GM21737 (cell line): ENCODE results near the gene C1QTNF8.

Experiments used
- ATAC-seq: cut with Tn5 transposase; IDR thresholded peaks from one replicate; pipeline ENCODE4 v1.9.1; 2021; ENCODE audit warnings: mild to moderate bottlenecking, moderate library complexity; ENCODE audit not compliant: unreplicated experiment

Gene C1QTNF8

GRCh38 chr16:1065469-1066128 lies 30.4 kb downstream of the C1QTNF8 start:
- no peak for ATAC-seq

GRCh38 chr16:1063728-1064127 lies 32.3 kb downstream of the C1QTNF8 start:
- no peak for ATAC-seq

DNA sequence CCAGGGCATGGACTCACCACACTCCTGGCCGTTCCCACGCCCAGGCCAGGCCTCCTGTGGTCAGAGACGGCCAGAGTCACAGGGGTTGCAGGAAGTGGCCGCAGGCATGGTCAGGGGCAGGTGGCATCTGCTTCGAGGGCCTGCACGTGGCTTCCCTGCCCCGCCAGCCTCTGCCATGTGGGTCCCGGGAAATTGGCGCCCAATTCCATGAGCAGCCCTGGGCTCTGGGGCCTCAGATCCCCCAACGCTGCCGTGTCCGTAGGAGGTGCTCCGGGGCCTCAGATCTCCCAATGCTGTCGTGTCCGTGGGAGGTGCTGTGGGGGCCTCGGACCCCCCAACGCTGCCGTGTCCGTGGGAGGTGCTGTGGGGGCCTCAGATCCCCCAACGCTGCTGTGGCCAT lies 33.1 kb downstream of the C1QTNF8 start:
- no peak for ATAC-seq

DNA sequence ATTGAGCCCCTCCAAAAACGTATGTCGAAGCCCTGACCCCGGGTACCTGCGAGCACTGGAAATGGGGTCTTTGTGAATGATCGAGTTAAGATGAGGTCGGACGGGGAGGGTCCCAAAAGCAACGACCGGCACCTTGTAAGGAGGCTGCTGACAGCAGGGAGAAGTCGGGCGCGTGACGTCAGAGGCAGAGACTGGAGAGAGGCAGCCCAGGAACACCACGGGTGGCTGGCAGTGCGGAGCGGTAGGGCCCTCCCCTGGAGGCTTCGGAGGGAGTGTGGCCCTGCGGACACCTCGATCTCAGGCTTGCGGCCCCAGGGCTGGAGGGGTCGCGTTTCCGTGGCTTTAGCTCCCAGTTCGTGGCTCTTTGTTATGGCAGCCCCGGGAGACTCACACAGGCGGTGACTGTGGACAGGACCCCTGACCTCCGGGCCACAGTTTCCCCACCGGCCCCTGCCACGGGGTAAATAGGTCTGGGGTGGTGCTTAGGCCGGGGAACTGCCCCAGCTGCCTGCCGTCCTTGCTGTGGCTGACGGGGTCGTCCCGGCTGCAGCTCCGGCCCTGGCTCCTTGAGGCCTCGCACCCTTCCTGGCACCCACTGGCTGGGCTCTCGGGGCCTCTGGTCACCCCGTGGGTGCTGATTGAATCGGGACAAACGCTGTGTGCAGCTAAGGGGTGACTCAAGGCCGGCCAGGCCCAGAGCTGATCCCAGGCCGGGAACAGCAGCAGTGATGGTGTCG lies 34.1 kb downstream of the C1QTNF8 start:
- ATAC-seq: no peak

DNA sequence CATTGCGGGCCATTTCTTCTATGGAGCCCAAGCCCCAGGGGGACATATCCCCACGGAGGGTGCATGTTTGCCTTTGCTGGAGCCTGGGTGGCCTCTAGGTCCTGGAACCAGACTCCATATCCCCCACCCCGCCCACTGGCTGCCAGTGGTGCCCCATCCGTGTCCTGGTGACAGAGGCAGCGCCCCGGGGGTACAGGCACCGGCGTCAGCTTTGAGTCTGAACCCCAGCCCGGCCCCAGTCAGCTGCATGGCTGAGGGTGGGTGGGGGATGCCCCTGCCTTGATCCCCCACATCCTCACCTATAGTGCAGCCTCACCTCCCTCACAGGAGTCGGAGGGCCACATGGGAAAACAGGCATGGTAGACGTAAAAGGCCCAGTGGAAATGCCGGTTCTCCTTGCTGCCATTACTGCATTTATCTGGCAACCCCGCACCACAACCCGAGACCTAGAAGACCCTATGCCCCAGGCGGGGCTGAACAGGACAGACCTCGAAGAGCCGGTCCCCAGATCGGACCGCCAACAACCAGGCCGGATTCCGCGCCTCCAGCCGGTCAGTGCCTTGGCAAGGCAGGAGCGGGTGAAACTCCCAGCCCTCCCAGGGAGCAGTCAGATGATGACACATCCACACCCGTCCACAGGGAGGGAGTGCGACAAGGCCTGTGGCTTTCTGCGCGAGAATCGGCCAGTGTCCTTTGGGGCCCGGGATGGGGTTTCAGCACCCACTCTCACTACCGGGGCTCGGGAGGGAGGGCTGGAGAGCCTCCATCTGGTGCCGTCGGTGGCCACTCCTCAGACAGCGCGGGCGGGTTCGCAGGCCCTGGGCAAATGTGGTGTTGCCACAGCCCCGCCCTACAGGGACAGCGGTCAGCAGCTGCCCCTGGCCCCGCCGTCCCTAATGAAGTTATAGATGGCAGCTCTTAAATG lies 35.4 kb downstream of the C1QTNF8 start:
- no peak for ATAC-seq

DNA sequence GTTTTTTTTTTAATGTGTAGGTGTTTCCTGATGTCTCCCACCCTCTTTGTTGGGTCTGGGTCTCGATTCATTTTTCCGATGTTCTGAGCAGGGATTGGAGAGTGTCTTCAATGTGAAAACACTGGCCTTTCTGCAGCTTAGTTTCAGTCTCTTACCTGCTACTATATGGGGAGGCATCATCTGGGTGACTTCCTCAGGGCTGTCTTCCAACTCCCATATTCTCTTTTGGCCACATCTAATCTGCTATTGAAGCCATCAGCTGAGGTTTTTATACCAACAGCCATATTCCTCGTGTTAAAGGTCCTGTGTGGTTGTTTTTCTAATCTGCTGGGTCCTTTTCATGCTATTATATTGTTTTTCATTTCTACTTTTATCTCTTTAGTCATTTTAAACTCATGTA lies 36.7 kb downstream of the C1QTNF8 start:
- no peak for ATAC-seq

DNA sequence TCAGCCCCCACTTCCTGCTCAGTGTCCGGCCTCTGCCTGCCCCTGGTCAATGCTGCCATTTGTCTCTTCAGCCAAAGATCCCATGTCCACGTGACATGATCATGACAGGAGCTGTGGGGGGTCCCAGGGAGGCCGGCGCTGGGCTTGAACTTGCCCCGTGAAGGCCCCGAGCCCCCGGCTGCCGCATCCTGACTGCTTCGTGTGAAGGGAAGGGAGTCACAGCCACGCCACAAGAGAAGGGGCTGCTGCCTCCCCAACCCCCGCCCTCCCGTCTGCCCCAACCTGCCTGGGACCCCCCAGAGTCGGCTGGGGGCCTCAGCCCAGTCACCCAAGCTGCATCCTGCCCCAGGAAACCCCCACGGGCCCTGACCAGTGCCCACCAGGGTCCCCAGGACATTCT lies 37.8 kb downstream of the C1QTNF8 start:
- no peak for ATAC-seq

GRCh38 chr16:1057252-1057932 lies 38.7 kb downstream of the C1QTNF8 start:
- no peak for ATAC-seq

- no peak for ATAC-seq
Measured at GRCh38 chr16:1056196-1056595, 39.8 kb downstream of the C1QTNF8 start.

GRCh38 chr16:1055557-1055924 lies 40.5 kb downstream of the C1QTNF8 start:
- ATAC-seq: no peak

DNA sequence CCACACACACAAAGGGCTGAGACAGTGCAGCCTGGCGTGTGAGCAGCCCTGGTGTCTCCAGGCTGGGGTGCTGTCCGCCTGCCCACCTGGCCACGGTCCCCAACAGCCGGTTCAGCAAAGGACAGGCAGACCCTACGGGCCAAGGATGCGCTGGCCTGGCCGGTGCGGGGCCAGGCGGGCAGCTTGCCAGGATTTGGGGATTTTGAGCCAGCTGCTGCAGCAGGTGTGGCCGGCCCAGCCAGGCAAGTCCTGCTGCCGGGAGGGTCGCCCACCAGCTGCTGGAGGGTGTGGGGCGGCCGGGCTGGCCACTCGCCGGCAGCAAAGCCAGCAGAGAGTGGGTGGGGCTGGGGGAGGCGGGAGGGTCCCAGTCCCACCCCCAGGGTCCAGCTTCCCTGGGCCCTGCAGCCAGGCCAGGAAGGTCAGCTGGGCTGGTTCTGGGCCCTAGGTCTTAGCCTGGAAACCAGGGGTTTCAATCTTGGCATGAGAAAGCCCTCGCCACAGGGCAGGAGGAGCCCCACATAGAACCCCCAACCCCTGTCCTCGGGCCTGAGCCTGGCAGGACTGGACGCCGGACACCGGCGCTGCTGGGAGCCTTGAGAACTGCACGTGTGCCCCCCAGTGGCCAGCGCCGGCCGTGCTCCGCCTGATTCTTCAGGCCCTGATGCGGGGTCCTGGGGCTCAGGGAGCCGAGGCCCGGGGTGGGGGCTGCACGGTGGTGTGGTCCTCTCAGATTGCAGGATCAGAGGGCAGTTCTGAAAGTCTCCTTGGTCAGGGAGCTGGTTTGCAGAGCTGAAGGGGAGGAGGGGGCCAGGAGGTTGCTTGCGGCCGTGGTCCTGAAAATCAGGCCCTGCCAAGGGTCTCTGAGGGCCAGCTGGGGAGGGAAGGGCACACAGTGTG lies 41.1 kb downstream of the C1QTNF8 start:
- no peak for ATAC-seq

DNA sequence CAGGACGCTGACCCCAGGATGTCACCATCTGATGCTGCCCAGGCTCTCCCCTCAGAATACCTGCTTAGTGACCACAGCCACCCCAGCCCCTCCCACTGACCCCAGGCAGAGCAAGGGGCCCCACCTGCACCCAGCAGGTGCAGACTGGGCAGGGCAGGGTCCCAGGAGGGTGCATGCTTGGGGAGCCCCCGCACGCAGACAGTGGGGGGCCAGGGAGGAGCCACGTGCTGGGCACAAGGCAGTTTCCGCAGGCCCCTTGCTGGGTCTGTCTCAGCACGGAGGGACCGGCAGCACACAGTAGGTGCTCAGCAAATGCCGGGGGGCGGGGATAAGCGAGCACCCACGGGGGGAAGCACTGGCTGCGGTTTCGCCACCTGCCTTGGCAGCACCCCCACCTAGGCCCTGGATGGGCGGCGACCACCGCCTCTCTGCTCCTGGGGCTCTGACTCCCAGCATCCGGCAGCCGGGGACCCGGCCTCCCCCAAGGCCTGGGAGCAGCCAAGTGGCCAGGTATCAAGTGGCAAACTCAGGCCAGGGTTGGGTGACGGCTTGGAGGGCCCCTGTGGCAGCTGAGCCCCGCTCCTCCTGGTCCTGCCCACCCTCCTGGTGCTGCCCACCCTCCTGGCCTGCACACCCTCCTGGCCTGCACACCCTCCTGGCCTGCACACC lies 42.2 kb downstream of the C1QTNF8 start:
- no peak for ATAC-seq

DNA sequence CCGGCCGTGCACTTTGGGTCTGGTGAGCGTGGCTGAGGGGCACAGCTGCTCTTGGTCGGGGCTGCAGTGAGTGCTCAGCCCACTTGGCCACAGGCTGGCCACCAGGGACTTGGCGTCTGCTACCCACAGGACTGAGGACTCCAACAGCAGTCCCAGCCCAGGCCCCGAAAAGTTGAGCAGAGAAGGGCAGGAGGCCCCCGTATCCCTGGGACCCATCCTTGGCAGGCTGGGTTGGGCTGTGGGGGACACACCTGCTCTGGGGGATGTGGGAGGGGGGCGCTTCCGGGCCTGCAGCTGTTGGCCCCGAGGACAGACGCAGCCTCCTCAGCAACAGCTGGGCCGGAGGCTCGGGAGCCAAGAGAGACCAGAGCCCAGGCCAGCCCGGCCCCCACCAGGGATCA lies 42.9 kb downstream of the C1QTNF8 start:
- no peak for ATAC-seq

DNA sequence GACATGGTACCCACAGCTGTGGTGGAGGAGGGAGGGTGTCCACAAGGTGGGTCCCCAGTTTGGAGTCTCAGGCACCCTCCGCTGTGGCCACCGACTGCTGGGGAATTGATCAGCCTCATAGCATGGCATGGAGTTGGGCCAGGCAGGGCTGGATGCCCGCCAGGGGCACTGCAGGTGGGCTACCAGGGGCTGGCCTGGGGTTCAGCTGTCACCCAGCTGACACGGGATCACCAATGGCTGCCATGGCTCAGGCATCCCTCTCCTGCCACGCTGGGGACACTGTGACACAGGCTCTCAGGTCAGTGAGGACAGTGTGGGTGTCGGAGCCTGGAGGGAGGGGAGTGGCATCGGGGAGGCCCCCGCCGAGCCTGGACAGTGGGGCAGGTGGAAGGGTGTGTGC lies 43.3 kb downstream of the C1QTNF8 start:
- ATAC-seq: no peak

DNA sequence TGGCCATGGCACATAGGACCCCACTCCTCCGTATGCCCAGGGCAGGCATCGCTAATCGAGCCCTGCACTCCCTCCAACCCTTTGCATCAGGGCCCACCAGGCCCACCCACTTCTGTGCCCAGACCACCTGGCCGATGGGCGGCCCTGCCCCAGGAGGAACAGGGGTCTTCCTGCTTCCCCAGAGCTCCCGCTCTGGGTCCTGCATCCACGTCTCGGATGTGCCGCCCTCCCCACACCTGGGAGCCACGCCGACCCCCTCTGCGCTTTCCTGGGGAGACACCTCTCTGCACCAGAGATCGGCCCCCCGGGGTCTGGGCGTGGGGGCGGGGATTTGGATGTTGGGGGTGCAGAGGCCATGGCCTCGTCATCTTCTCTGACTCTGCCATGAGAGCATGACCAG lies 44.6 kb downstream of the C1QTNF8 start:
- no peak for ATAC-seq

GRCh38 chr16:1050921-1051320 lies 45.1 kb downstream of the C1QTNF8 start:
- ATAC-seq: no peak

DNA sequence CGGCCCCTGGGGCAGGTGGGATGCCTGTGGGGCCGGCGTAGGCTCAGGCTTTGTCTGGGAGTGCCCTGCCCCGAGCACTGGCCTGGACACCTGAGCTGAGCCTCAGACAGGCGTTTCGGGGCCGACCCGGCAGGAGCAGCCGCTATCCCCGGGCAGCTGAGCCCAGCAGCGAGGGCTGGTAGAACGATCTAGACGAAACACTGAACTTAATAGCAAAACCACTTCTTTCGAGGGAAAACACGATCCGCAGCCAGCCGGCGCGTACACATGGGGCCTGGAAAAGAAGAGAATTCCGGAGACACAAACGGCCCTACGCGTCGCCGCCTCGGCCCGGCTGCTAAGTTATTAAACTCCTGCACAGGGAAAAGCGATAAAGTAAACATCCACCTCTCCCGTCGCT lies 45.5 kb downstream of the C1QTNF8 start:
- ATAC-seq: no peak

DNA sequence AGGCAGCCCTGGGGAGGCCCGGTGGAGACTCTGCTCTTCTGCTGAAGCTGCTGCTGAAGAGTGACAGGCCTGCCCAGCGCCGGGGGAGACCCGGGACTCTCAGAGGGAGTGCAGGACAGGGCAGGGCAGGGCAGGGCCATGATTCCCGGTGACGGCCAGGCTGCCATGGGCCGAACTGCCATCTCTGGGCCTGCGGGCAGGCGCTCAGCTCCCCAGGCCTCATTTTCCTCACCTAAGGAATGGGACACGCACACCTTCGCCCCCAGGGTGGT lies 46.1 kb downstream of the C1QTNF8 start:
- ATAC-seq: no peak

- ATAC-seq: no peak
Measured at GRCh38 chr16:1049113-1049975, 46.7 kb downstream of the C1QTNF8 start.
